Trophoblast cell (in vitro differentiated cells and primary cell): ENCODE results near the gene SLC23A2.
A peak's percentile ranks its signal among the peaks of the same experiment; 100 is the strongest.

Source experiments
- DNase-seq, 2 donors: peaks; one replicate each; pipeline ENCODE4 v3.0.0-alpha.2; 2016
- H2AFZ ChIP-seq: 2 replicates; pipeline ENCODE4 v1.6.1; 2013; ENCODE audit warnings: low read length, moderate library complexity, mild to moderate bottlenecking; ENCODE audit not compliant: insufficient read depth, poor library complexity
- H2AK5ac ChIP-seq: 2 replicates; pipeline ENCODE4 v1.6.1; 2013; ENCODE audit warnings: mild to moderate bottlenecking, low read length
- H2BK120ac ChIP-seq: 2 replicates; pipeline ENCODE4 v1.6.1; 2013; ENCODE audit warnings: low read length, mild to moderate bottlenecking, moderate library complexity; ENCODE audit not compliant: insufficient read depth, poor library complexity
- H2BK12ac ChIP-seq: 2 replicates; pipeline ENCODE4 v1.6.1; 2013; ENCODE audit warnings: mild to moderate bottlenecking, low read length, moderate library complexity
- H2BK5ac ChIP-seq: 2 replicates; pipeline ENCODE4 v1.6.1; 2013; ENCODE audit warnings: low read length, low read depth, moderate library complexity, mild to moderate bottlenecking; ENCODE audit not compliant: poor library complexity
- H3K14ac ChIP-seq: 2 replicates; pipeline ENCODE4 v1.6.1; 2013; ENCODE audit warnings: mild to moderate bottlenecking, low read length
- H3K18ac ChIP-seq: 2 replicates; pipeline ENCODE4 v1.6.1; 2013; ENCODE audit warnings: mild to moderate bottlenecking, low read length
- H3K23ac ChIP-seq: 2 replicates; pipeline ENCODE4 v1.6.1; 2013; ENCODE audit warnings: low read length
- H3K27ac ChIP-seq: 2 replicates; pipeline ENCODE4 v1.5.1; 2013; ENCODE audit warnings: low read depth, mild to moderate bottlenecking, inconsistent platforms, low read length, moderate library complexity
- H3K27me3 ChIP-seq: 2 replicates; pipeline ENCODE4 v1.6.1; 2013; ENCODE audit warnings: inconsistent platforms, mild to moderate bottlenecking, low read length, moderate library complexity; ENCODE audit not compliant: insufficient read depth
- H3K36me3 ChIP-seq, 2 experiments: 1 replicate in 1 of 2; 2 replicates in 1 of 2; pipeline ENCODE4 v1.6.1; 2013; ENCODE audit warnings: low read length in 2 of 2, mild to moderate bottlenecking in 2 of 2, moderate library complexity in 1 of 2; ENCODE audit not compliant: insufficient read depth in 2 of 2, control insufficient read depth in 1 of 2
- H3K4ac ChIP-seq: 2 replicates; pipeline ENCODE4 v1.6.1; 2013; ENCODE audit warnings: low read depth, mild to moderate bottlenecking, low read length, moderate library complexity
- H3K4me1 ChIP-seq, 2 experiments: 1 replicate in 1 of 2; 2 replicates in 1 of 2; pipeline ENCODE4 v1.6.1; 2013; ENCODE audit warnings: low read length in 2 of 2, mild to moderate bottlenecking in 2 of 2, moderate library complexity in 1 of 2; ENCODE audit not compliant: insufficient read depth in 2 of 2, control insufficient read depth in 1 of 2
- H3K4me2 ChIP-seq: 2 replicates; pipeline ENCODE4 v1.6.1; 2013; ENCODE audit warnings: inconsistent platforms, mild to moderate bottlenecking, low read length, moderate library complexity
- H3K4me3 ChIP-seq: 2 replicates; pipeline ENCODE4 v1.5.1; 2013; ENCODE audit warnings: mild to moderate bottlenecking, low read depth, low read length, inconsistent platforms
- H3K79me1 ChIP-seq: one replicate; pipeline ENCODE4 v1.6.1; 2013; ENCODE audit warnings: low read length
- H3K79me2 ChIP-seq: 2 replicates; pipeline ENCODE4 v1.6.1; 2013; ENCODE audit warnings: low read length, mild to moderate bottlenecking; ENCODE audit not compliant: control insufficient read depth, insufficient read depth, poor library complexity
- H3K9ac ChIP-seq: 2 replicates; pipeline ENCODE4 v1.6.1; 2013; ENCODE audit warnings: mild to moderate bottlenecking, low read length
- H3K9me3 ChIP-seq: 2 replicates; pipeline ENCODE4 v1.6.1; 2013; ENCODE audit warnings: low read depth, mild to moderate bottlenecking, control low read depth, inconsistent platforms, low read length; ENCODE audit not compliant: insufficient read depth
- H4K12ac ChIP-seq: 2 replicates; pipeline ENCODE4 v1.6.1; 2013; ENCODE audit warnings: low read depth, mild to moderate bottlenecking, low read length, moderate library complexity
- H4K8ac ChIP-seq: 2 replicates; pipeline ENCODE4 v1.6.1; 2013; ENCODE audit warnings: low read depth, mild to moderate bottlenecking, low read length, moderate library complexity
- H4K91ac ChIP-seq: one replicate; pipeline ENCODE4 v1.6.1; 2013; ENCODE audit warnings: low read depth, mild to moderate bottlenecking, low read length, moderate library complexity
- WGBS: extraction: QIAGEN DNeasy Blood & Tissue Kit; methylation state at CpG from one replicate; pipeline ENCODE4 v1.1.7; 2013; ENCODE audit warnings: missing lambda C conversion rate; ENCODE audit not compliant: insufficient read length, insufficient coverage; ENCODE audit errors: extremely low coverage; 5-methylcytosine and 5-hydroxymethylcytosine counted together

The SLC23A2 gene

DNA sequence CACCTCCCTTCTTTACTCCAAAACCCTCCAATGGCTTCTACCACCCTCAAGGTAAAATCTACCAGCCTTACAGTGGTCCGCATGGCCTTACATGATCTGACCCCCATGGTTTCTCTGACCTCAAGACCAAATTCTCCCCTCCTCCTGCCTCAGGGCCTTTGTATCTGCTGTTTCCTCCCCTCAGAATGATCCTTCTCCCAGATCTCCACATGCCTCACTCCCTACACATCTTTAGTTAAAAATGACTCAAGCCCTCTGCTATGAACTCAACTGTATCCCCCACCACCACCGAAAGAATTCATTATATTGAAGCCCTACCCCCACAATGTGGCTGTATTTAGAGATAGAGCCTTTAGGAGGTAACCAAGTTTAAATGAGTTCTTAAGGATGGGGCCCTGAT is 4.1 kb downstream of the SLC23A2 start:
- Histone ChIP-seq H2BK12ac (no peak overlapping the region), H3K4me1 (peaks cover 17 to 19% of the 10 kb centered on the region in 2 experiments), H2BK5ac (no peak overlapping the region), H3K9ac (no peak overlapping the region), H3K18ac (no peak overlapping the region), H4K8ac (no peak overlapping the region), H4K12ac (no peak overlapping the region), H3K79me1 (peaks cover 5% of the 10 kb centered on the region), H3K79me2 (peaks cover 5% of the 10 kb centered on the region), H3K27ac (no peak overlapping the region), H3K9me3 (no peaks in the 10 kb centered on the region), H3K4ac (peak overlapping the region; percentile 8), H2AK5ac (no peak overlapping the region), H2AFZ (no peak overlapping the region), H2BK120ac (no peak overlapping the region), H3K23ac (no peak overlapping the region), H3K27me3 (no peaks in the 10 kb centered on the region), H3K36me3 (no peaks in the 10 kb centered on the region), H3K4me3 (no peak overlapping the region), H3K4me2 (no peak overlapping the region), H4K91ac (no peak overlapping the region), H3K14ac (no peak overlapping the region)
- WGBS: no CpG with 5 or more reads among the region's 2 CpGs
- peak; percentile 32 to 49 for DNase-seq

DNA sequence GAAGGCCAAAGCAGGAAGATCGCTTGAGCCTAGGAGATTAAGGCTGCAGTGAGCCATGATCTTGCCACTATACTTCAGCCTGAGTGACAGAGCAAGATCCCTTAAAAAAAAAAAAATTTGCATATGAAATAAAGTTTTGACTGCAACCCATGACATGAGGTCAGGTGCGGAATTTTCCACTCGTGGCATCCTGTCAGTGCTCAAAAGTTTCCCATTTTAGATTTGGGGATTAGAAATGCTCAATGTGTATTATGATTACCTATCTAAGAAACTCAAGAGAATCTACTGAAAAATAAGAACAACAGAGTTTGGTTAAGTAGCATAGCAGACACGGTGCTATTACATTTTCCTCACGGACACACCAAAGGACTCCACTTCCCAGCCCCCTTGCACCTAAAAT is 11.7 kb downstream of the SLC23A2 start:
- H4K8ac ChIP-seq: no peak overlapping the region
- H3K4me1 ChIP-seq: no peaks in the 10 kb centered on the region
- no peaks in the 10 kb centered on the region for H3K79me2 ChIP-seq
- no peak overlapping the region for H3K14ac ChIP-seq
- H3K27ac ChIP-seq: no peak overlapping the region
- H3K4ac ChIP-seq: no peak overlapping the region
- DNase-seq: no peak
- H3K18ac ChIP-seq: no peak overlapping the region
- H3K36me3 ChIP-seq: no peaks in the 10 kb centered on the region
- WGBS: no CpG with 5 or more reads among the region's 5 CpGs
- H3K9ac ChIP-seq: no peak overlapping the region
- no peaks in the 10 kb centered on the region for H3K9me3 ChIP-seq
- no peak overlapping the region for H2AFZ ChIP-seq
- H2BK12ac ChIP-seq: no peak overlapping the region
- H3K4me2 ChIP-seq: no peak overlapping the region
- H4K12ac ChIP-seq: no peak overlapping the region
- H2AK5ac ChIP-seq: no peak overlapping the region
- no peak overlapping the region for H2BK5ac ChIP-seq
- H3K23ac ChIP-seq: no peak overlapping the region
- no peaks in the 10 kb centered on the region for H3K27me3 ChIP-seq
- H4K91ac ChIP-seq: no peak overlapping the region
- H2BK120ac ChIP-seq: no peak overlapping the region
- H3K79me1 ChIP-seq: no peaks in the 10 kb centered on the region
- no peak overlapping the region for H3K4me3 ChIP-seq

DNA sequence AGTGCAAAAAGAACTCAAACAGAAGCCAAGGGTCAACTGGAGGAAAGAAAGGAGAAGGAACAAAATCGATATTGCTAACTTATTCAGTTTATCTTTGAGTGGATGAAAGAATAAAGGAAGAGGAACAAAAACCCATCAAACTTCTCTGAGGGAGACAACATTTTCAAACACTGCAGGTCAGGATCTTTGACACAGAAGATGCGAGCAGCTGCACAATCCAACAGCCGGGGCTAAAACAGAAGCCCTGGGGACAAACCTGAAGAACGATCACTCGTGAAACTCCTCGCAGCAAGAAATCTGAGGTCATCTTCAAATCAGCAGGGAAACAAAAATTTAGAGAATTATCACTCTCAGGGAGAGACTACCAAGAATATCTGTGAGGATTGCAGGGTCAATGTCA is 14.2 kb downstream of the SLC23A2 start:
- no peak overlapping the region for H2AFZ ChIP-seq
- no CpG with 5 or more reads among the region's 6 CpGs for WGBS
- no peak overlapping the region for H4K8ac ChIP-seq

DNA sequence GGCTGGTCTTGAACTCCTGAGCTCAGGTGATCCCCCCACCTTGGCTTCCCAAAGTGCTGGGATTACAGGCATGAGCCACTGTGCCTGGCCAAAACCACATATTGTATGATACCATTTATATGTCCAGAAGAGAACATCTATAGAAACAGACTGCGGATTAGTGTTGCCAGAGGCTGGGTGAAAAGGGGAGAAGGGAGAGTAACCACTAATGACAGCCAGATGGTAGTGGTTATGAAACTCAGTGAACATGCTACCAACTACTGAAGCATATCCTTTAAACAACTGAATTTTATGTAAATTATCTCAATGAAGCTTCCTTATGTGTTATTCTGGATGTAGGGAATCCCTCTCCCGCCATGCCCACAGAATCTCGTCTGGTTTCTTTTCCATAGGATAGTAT is 15.7 kb downstream of the SLC23A2 start:
- Histone ChIP-seq H3K27ac (no peak overlapping the region), H2BK5ac (no peak overlapping the region), H3K14ac (no peak overlapping the region), H4K8ac (no peak overlapping the region), H3K9ac (no peak overlapping the region), H2AK5ac (no peak overlapping the region), H2BK12ac (no peak overlapping the region), H3K4me1 (no peaks in the 10 kb centered on the region), H2BK120ac (no peak overlapping the region), H3K36me3 (no peaks in the 10 kb centered on the region), H2AFZ (no peak overlapping the region), H3K4ac (no peak overlapping the region), H3K23ac (no peak overlapping the region), H3K27me3 (no peaks in the 10 kb centered on the region), H3K4me3 (no peak overlapping the region), H3K9me3 (no peaks in the 10 kb centered on the region), H3K79me2 (no peaks in the 10 kb centered on the region), H4K91ac (no peak overlapping the region), H4K12ac (no peak overlapping the region), H3K79me1 (no peaks in the 10 kb centered on the region), H3K4me2 (no peak overlapping the region), H3K18ac (no peak overlapping the region)
- WGBS: no CpG with 5 or more reads among the region's 3 CpGs
- DNase-seq: no peak

More for the DNA sequence above, 14.2 kb downstream of the SLC23A2 start:
- H3K4me2 ChIP-seq: no peak overlapping the region
- no peak overlapping the region for H4K12ac ChIP-seq
- H3K27ac ChIP-seq: no peak overlapping the region
- H3K4ac ChIP-seq: no peak overlapping the region
- DNase-seq: peak; percentile 35 to 70
- H2AK5ac ChIP-seq: no peak overlapping the region
- no peaks in the 10 kb centered on the region for H3K9me3 ChIP-seq
- no peak overlapping the region for H3K14ac ChIP-seq
- H3K79me1 ChIP-seq: no peaks in the 10 kb centered on the region
- no peak overlapping the region for H2BK120ac ChIP-seq
- H3K23ac ChIP-seq: no peak overlapping the region
- H2BK12ac ChIP-seq: no peak overlapping the region
- no peaks in the 10 kb centered on the region for H3K4me1 ChIP-seq
- no peak overlapping the region for H4K91ac ChIP-seq
- H2BK5ac ChIP-seq: no peak overlapping the region
- no peaks in the 10 kb centered on the region for H3K79me2 ChIP-seq
- no peak overlapping the region for H3K9ac ChIP-seq
- no peaks in the 10 kb centered on the region for H3K27me3 ChIP-seq
- H3K36me3 ChIP-seq: no peaks in the 10 kb centered on the region
- no peak overlapping the region for H3K18ac ChIP-seq
- no peak overlapping the region for H3K4me3 ChIP-seq
